ENCODE measurements around the gene AGMAT. TPM values are rescaled to one million over a fixed set of nuclear protein-coding genes. Genes with fewer than 3 reads are reported as not detected.

The AGMAT gene
- total and polyA plus RNA-seq, 9 of the 15 experiments (the other 6 are each of a cell fraction or from before 2014, with no cell fraction given): not detected

GRCh38 chr1:15617173-15618076, 32.6 kb upstream of the AGMAT start, which contains the start of gene DDI2 (continued):
- peak; percentile 58; the same call in 1 of the 2 replicates for TF ChIP-seq MGA (IDR thresholded peaks at IDR 0.05)
- TF ChIP-seq IFI16 (CRISPR knock-in tag; IDR thresholded peaks at IDR 0.05): no peak
- no peak; a peak in 1 of 4 replicates for TF ChIP-seq KDM4B (IDR thresholded peaks at IDR 0.05; ENCODE audit: borderline replicate concordance in 2 of 2, low read depth in 1 of 2)
- TF ChIP-seq NCOA1 (IDR thresholded peaks at IDR 0.05; ENCODE audit: low read depth): no peak; the same call in 1 of the 2 replicates
- peak; percentile 56 for TF ChIP-seq PCBP2 (IDR thresholded peaks at IDR 0.05; ENCODE audit: low read depth, low read length, poor library complexity, severe bottlenecking)
- TF ChIP-seq CHD4 (IDR thresholded peaks at IDR 0.05; ENCODE audit: insufficient read depth, insufficient replicate concordance, low read depth, low read length, poor library complexity, severe bottlenecking): no peak
- no peak for TF ChIP-seq ZNF197 (CRISPR knock-in tag; IDR thresholded peaks at IDR 0.05; ENCODE audit: low read depth)
- no peak for TF ChIP-seq FOXA1 (IDR thresholded peaks at IDR 0.05; ENCODE audit: borderline replicate concordance)
- TF ChIP-seq RBM25 (IDR thresholded peaks at IDR 0.05; ENCODE audit: low read depth, low read length, severe bottlenecking): no peak
- peak; percentile 64; the same call in 1 of the 2 replicates for TF ChIP-seq ZBTB17 (CRISPR knock-in tag; IDR thresholded peaks at IDR 0.05)
- peak; percentile 96; the same call in 1 of the 2 replicates for TF ChIP-seq ILF3 (IDR thresholded peaks at IDR 0.05; ENCODE audit: borderline replicate concordance)
- TF ChIP-seq ILK (tag; IDR thresholded peaks at IDR 0.05; ENCODE audit: borderline replicate concordance, low read depth): no peak
- no peak for TF ChIP-seq NFXL1 (CRISPR knock-in tag; IDR thresholded peaks at IDR 0.05)
- TF ChIP-seq MTA3 (IDR thresholded peaks at IDR 0.05; ENCODE audit: borderline replicate concordance): no peak; the same call in 1 of the 2 replicates
- no peak for TF ChIP-seq ETS2 (tag; IDR thresholded peaks at IDR 0.05; ENCODE audit: borderline replicate concordance, poor library complexity, severe bottlenecking)

All from K562 (cell line).